ENCODE results near the gene KCNQ2.
A peak's percentile ranks its signal among the peaks of the same experiment; 100 is the strongest.
"Not testable (repeated sequence)": the region's sequence is repeated elsewhere in the genome, so short reads cannot be mapped to it uniquely, and the experiment has no call there.

KCNQ2 gene

GRCh38 chr20:63382551-63383300 lies 89.7 kb downstream of the KCNQ2 start:
- Histone ChIP-seq H3K27ac (ENCODE audit: low read length) (no peak overlapping the region), H3K4me2 (ENCODE audit: insufficient read depth, low read length) (no peak overlapping the region), H3K4me3 (ENCODE audit: low read depth in 1 of 2, low read length in 2 of 2) (no peak overlapping the region), H2AFZ (ENCODE audit: low read depth, low read length) (no peak overlapping the region), H3K9ac (ENCODE audit: low read depth, low read length) (no peak overlapping the region), H3K36me3 (ENCODE audit: insufficient read depth, low read length) (no peaks in the 10 kb centered on the region), H3K27me3 (ENCODE audit: insufficient read depth, low read length, poor library complexity) (no peaks in the 10 kb centered on the region), H3K9me3 (ENCODE audit: insufficient read depth, low read length, severe bottlenecking) (peaks cover 20% of the 10 kb centered on the region), H3K4me1 (ENCODE audit: insufficient read depth, low read length) (no peaks in the 10 kb centered on the region), H3K79me2 (ENCODE audit: insufficient read depth, low read length) (no peaks in the 10 kb centered on the region), H4K20me1 (ENCODE audit: insufficient read depth, low read length) (peaks cover 12% of the 10 kb centered on the region; the same call in 1 of the 2 replicates)
- no peak for DNase-seq
- TF ChIP-seq CTCF (IDR thresholded peaks at IDR 0.05; ENCODE audit: borderline replicate concordance, extremely low read depth, low read length, poor library complexity, severe bottlenecking), result no peak
- no peak for TF ChIP-seq EZH2 (IDR thresholded peaks at IDR 0.05; ENCODE audit: borderline replicate concordance, low read depth, low read length, severe bottlenecking)
- ATAC-seq (ENCODE audit: insufficient read depth, low read depth), result no peak

GRCh38 chr20:63381781-63382431 lies 90.5 kb downstream of the KCNQ2 start:
- Histone ChIP-seq H3K4me2 (ENCODE audit: insufficient read depth, low read length) (no peak overlapping the region), H3K4me3 (ENCODE audit: low read depth in 1 of 2, low read length in 2 of 2) (no peak overlapping the region), H3K27ac (ENCODE audit: low read length) (no peak overlapping the region), H4K20me1 (ENCODE audit: insufficient read depth, low read length) (peaks cover 12% of the 10 kb centered on the region), H2AFZ (ENCODE audit: low read depth, low read length) (no peak overlapping the region), H3K4me1 (ENCODE audit: insufficient read depth, low read length) (no peaks in the 10 kb centered on the region), H3K36me3 (ENCODE audit: insufficient read depth, low read length) (no peaks in the 10 kb centered on the region), H3K9ac (ENCODE audit: low read depth, low read length) (no peak overlapping the region), H3K27me3 (ENCODE audit: insufficient read depth, low read length, poor library complexity) (peaks cover 3% of the 10 kb centered on the region), H3K79me2 (ENCODE audit: insufficient read depth, low read length) (no peaks in the 10 kb centered on the region), H3K9me3 (ENCODE audit: insufficient read depth, low read length, severe bottlenecking) (peaks cover 14% of the 10 kb centered on the region)
- TF ChIP-seq EZH2 (IDR thresholded peaks at IDR 0.05; ENCODE audit: borderline replicate concordance, low read depth, low read length, severe bottlenecking) (no peak), CTCF (IDR thresholded peaks at IDR 0.05; ENCODE audit: borderline replicate concordance, extremely low read depth, low read length, poor library complexity, severe bottlenecking) (peak; percentile 99)
- ATAC-seq (ENCODE audit: insufficient read depth, low read depth) (peak; percentile 78), DNase-seq (peak; percentile 50)

- H3K27ac ChIP-seq (ENCODE audit: low read length), result no peak overlapping the region
- no peak for ATAC-seq (ENCODE audit: insufficient read depth, low read depth)
- H3K4me3 ChIP-seq (ENCODE audit: low read depth in 1 of 2, low read length in 2 of 2), result no peak overlapping the region
- peaks cover 12% of the 10 kb centered on the region for H4K20me1 ChIP-seq (ENCODE audit: insufficient read depth, low read length)
- H3K36me3 ChIP-seq (ENCODE audit: insufficient read depth, low read length), result no peaks in the 10 kb centered on the region
- H3K79me2 ChIP-seq (ENCODE audit: insufficient read depth, low read length), result no peaks in the 10 kb centered on the region
- no peaks in the 10 kb centered on the region for H3K9me3 ChIP-seq (ENCODE audit: insufficient read depth, low read length, severe bottlenecking)
- H3K4me2 ChIP-seq (ENCODE audit: insufficient read depth, low read length), result no peak overlapping the region
- H3K27me3 ChIP-seq (ENCODE audit: insufficient read depth, low read length, poor library complexity), result peaks cover 3% of the 10 kb centered on the region
- H2AFZ ChIP-seq (ENCODE audit: low read depth, low read length), result no peak overlapping the region
- no peak overlapping the region for H3K9ac ChIP-seq (ENCODE audit: low read depth, low read length)
- no peaks in the 10 kb centered on the region for H3K4me1 ChIP-seq (ENCODE audit: insufficient read depth, low read length)
- TF ChIP-seq EZH2 (IDR thresholded peaks at IDR 0.05; ENCODE audit: borderline replicate concordance, low read depth, low read length, severe bottlenecking), result no peak
- TF ChIP-seq CTCF (IDR thresholded peaks at IDR 0.05; ENCODE audit: borderline replicate concordance, extremely low read depth, low read length, poor library complexity, severe bottlenecking), result no peak
- DNase-seq, result no peak
These were observed 92.0 kb downstream of the KCNQ2 start for GRCh38 chr20:63380346-63380870.

GRCh38 chr20:63379872-63380271 lies 92.6 kb downstream of the KCNQ2 start:
- not testable (repeated sequence) for H3K4me3 ChIP-seq (ENCODE audit: low read depth in 1 of 2, low read length in 2 of 2); H3K4me2 ChIP-seq (ENCODE audit: insufficient read depth, low read length); H3K4me1 ChIP-seq (ENCODE audit: insufficient read depth, low read length); ATAC-seq (ENCODE audit: insufficient read depth, low read depth); H3K27ac ChIP-seq (ENCODE audit: low read length); H3K79me2 ChIP-seq (ENCODE audit: insufficient read depth, low read length); DNase-seq; H3K36me3 ChIP-seq (ENCODE audit: insufficient read depth, low read length); H3K9ac ChIP-seq (ENCODE audit: low read depth, low read length); H2AFZ ChIP-seq (ENCODE audit: low read depth, low read length); H3K27me3 ChIP-seq (ENCODE audit: insufficient read depth, low read length, poor library complexity); H3K9me3 ChIP-seq (ENCODE audit: insufficient read depth, low read length, severe bottlenecking)
- peaks cover 15% of the 10 kb centered on the region for H4K20me1 ChIP-seq (ENCODE audit: insufficient read depth, low read length)

Data from DND-41 (cell line).